Loucy (cell line): ENCODE results near the gene NIT2.
A peak's percentile ranks its signal among the peaks of the same experiment; 100 is the strongest.

Experiments used
- H2AFZ ChIP-seq: fragments of 200-600 bp; sonication (generic); 2 replicates; pipeline ENCODE4 v1.6.0; 2016; ENCODE audit warnings: antibody characterized with exemption, mild to moderate bottlenecking, low read length, moderate library complexity
- H3F3A ChIP-seq: fragments of 200-600 bp; 2 replicates; pipeline ENCODE4 v1.6.0; 2016; ENCODE audit warnings: antibody characterized with exemption, low read depth, mild to moderate bottlenecking
- H3K27me3 ChIP-seq: fragments of 200-600 bp; sonication (generic); 2 replicates; pipeline ENCODE4 v1.6.1; 2014; ENCODE audit warnings: low read length, mild to moderate bottlenecking; ENCODE audit not compliant: insufficient read depth, poor library complexity, severe bottlenecking
- H3K36me3 ChIP-seq: fragments of 200-600 bp; sonication (generic); 2 replicates; pipeline ENCODE4 v1.6.1; 2016; ENCODE audit warnings: low read length; ENCODE audit not compliant: insufficient read depth
- H3K4me1 ChIP-seq: fragments of 200-600 bp; sonication (generic); 2 replicates; pipeline ENCODE4 v1.5.1; 2014; ENCODE audit warnings: low read length, mild to moderate bottlenecking; ENCODE audit not compliant: insufficient read depth, poor library complexity, severe bottlenecking
- H3K4me2 ChIP-seq: fragments of 200-600 bp; sonication (generic); 2 replicates; pipeline ENCODE4 v1.6.0; 2014; ENCODE audit warnings: antibody characterized with exemption, low read length, low read depth, mild to moderate bottlenecking; ENCODE audit not compliant: poor library complexity, severe bottlenecking
- H3K4me3 ChIP-seq: fragments of 200-600 bp; sonication (generic); 2 replicates; pipeline ENCODE4 v1.5.1; 2014; ENCODE audit warnings: low read length, mild to moderate bottlenecking, mixed read lengths; ENCODE audit not compliant: poor library complexity, severe bottlenecking
- H3K79me2 ChIP-seq: fragments of 200-600 bp; sonication (generic); 2 replicates; pipeline ENCODE4 v1.6.1; 2014; ENCODE audit warnings: low read length; ENCODE audit not compliant: insufficient read depth
- H3K9ac ChIP-seq: fragments of 200-600 bp; sonication (generic); 2 replicates; pipeline ENCODE4 v1.6.0; 2014; ENCODE audit warnings: mild to moderate bottlenecking, low read depth, low read length, moderate library complexity; ENCODE audit not compliant: poor library complexity, severe bottlenecking
- H3K9me2 ChIP-seq: fragments of 200-600 bp; sonication (generic); replicated peaks from 2 replicates; pipeline ENCODE4 v1.6.1; 2016; ENCODE audit warnings: low read depth, low read length, mixed read lengths
- H3K9me3 ChIP-seq: fragments of 200-600 bp; sonication (generic); 2 replicates; pipeline ENCODE4 v1.6.1; 2014; ENCODE audit warnings: mild to moderate bottlenecking, antibody characterized with exemption, low read length, low read depth; ENCODE audit not compliant: insufficient read depth
- H4K20me1 ChIP-seq: fragments of 200-600 bp; sonication (generic); 2 replicates; pipeline ENCODE4 v1.6.0; 2014; ENCODE audit warnings: antibody characterized with exemption, low read length, mild to moderate bottlenecking; ENCODE audit not compliant: insufficient read depth, poor library complexity, severe bottlenecking
- CTCF ChIP-seq: fragments of 200-600 bp; sonication (generic); conservative IDR thresholded peaks from 2 replicates; pipeline ENCODE4 v1.5.1; 2014; ENCODE audit warnings: mild to moderate bottlenecking, antibody characterized with exemption, low read length
- EZH2phosphoT487 ChIP-seq: fragments of 200-600 bp; IDR thresholded peaks from 2 replicates; pipeline ENCODE4 v1.6.1; 2018; ENCODE audit warnings: antibody characterized with exemption, mild to moderate bottlenecking, moderate library complexity, borderline replicate concordance

NIT2 gene

GRCh38 chr3:100334488-100335351 lies at the start of gene NIT2:
NIT2 (plus strand) TSS chr3:100334757; CDS start chr3:100334792, 35 bp downstream.
- Histone ChIP-seq H3K9me2 (no peaks in the 10 kb centered on the region), H3K9ac (peak within 1 kb of the TSS; percentile 80), H4K20me1 (no peaks in the 10 kb centered on the region)

GRCh38 chr3:100288288-100288894 lies 46.2 kb upstream of the NIT2 start:
- H3F3A ChIP-seq: no peaks in the 10 kb centered on the region
- peaks cover 19% of the 10 kb centered on the region for H3K36me3 ChIP-seq
- peaks cover 7% of the 10 kb centered on the region for H3K4me1 ChIP-seq
- H3K9ac ChIP-seq: no peak overlapping the region
- H2AFZ ChIP-seq: no peak overlapping the region
- H3K79me2 ChIP-seq: no peaks in the 10 kb centered on the region
- no peaks in the 10 kb centered on the region for H3K27me3 ChIP-seq
- H3K4me3 ChIP-seq: no peak overlapping the region
- H3K9me2 ChIP-seq: no peaks in the 10 kb centered on the region
- H3K4me2 ChIP-seq: no peak overlapping the region
- TF ChIP-seq CTCF (no peak), EZH2phosphoT487 (no peak)
- no peaks in the 10 kb centered on the region for H4K20me1 ChIP-seq
- H3K9me3 ChIP-seq: no peaks in the 10 kb centered on the region

More at GRCh38 chr3:100334488-100335351, at the start of gene NIT2:
- H3K36me3 ChIP-seq: no peaks in the 10 kb centered on the region
- H3K4me1 ChIP-seq: peaks cover 14% of the 10 kb centered on the region
- TF ChIP-seq EZH2phosphoT487 (no peak), CTCF (no peak)
- H3K4me3 ChIP-seq: peak within 1 kb of the TSS; percentile 83
- no peaks in the 10 kb centered on the region for H3K27me3 ChIP-seq
- no peaks in the 10 kb centered on the region for H3F3A ChIP-seq
- H3K9me3 ChIP-seq: no peaks in the 10 kb centered on the region
- peak within 1 kb of the TSS; percentile 98 for H2AFZ ChIP-seq
- H3K79me2 ChIP-seq: peaks cover 10% of the 10 kb centered on the region
- H3K4me2 ChIP-seq: peak within 1 kb of the TSS; percentile 90

DNA sequence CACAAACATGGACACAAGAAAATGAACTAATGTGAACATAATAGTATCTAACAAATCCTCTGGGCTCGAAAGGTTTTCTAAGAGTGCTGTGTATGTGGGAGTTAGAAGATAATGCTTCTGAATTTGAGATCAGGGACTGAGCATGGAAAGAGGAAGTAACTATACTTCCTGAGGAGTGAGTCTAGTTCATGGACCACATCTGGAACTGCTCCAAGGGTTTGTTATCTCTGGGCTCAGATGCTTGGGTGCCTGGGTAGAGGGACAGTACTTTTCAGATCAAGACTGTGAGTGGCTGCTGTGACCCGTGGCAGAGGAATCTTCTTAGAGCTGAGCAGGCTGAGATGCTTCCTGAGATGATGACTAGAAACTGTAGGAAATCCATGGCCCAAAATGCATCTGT lies 45.2 kb upstream of the NIT2 start:
- no peaks in the 10 kb centered on the region for H3K9me2 ChIP-seq
- no peaks in the 10 kb centered on the region for H3K79me2 ChIP-seq
- H3K4me2 ChIP-seq: no peak overlapping the region
- H3K4me1 ChIP-seq: peaks cover 7% of the 10 kb centered on the region
- H3F3A ChIP-seq: no peaks in the 10 kb centered on the region
- no peak overlapping the region for H3K4me3 ChIP-seq
- H3K9ac ChIP-seq: no peak overlapping the region
- peaks cover 17% of the 10 kb centered on the region; the same call in 1 of the 2 replicates for H3K36me3 ChIP-seq
- no peak overlapping the region for H2AFZ ChIP-seq
- no peaks in the 10 kb centered on the region for H4K20me1 ChIP-seq
- no peak for TF ChIP-seq CTCF
- TF ChIP-seq EZH2phosphoT487: no peak
- no peaks in the 10 kb centered on the region for H3K9me3 ChIP-seq
- no peaks in the 10 kb centered on the region for H3K27me3 ChIP-seq
